PC-9 (cell line): ENCODE data around the gene LRRC4C. TPM values are rescaled to one million over a fixed set of nuclear protein-coding genes. Genes with fewer than 3 reads are reported as not detected.

Source experiments
- BruUV-seq: library from RNA; stranded (reverse); fragments of 400-500 nt; replicated peaks from 2 replicates; lab custom pipeline; 2021; lab: Mats Ljungman, UMichigan
- CTCF ChIA-PET: fragments of 300-600 bp; sonication (Branson Sonifier 250); formaldehyde crosslinking; loops from one replicate; lab custom pipeline; 2022; ENCODE audit warnings: antibody characterized with exemption; lab: Charles Lee
- POLR2A ChIA-PET: fragments of 300-600 bp; sonication (Branson Sonifier 250); formaldehyde crosslinking; loops from one replicate; lab custom pipeline; 2022; ENCODE audit warnings: antibody characterized with exemption; ENCODE audit not compliant: unreplicated experiment; lab: Charles Lee
- DNase-seq, 2 experiments: peaks; one replicate each; pipeline versions ENCODE4 v3.0.0 to v3.0.0-alpha.2; 2015 to 2022; ENCODE audit warnings: mixed read lengths in 1 of 2
- H2AFZ ChIP-seq: fragments of 200-600 bp; sonication (generic); 2 replicates; pipeline ENCODE4 v1.8.1; 2017; ENCODE audit warnings: antibody characterized with exemption
- H3F3A ChIP-seq: fragments of 200-600 bp; sonication (generic); 2 replicates; pipeline ENCODE4 v1.8.1; 2017; ENCODE audit warnings: antibody characterized with exemption, mild to moderate bottlenecking, low read depth; ENCODE audit not compliant: insufficient read depth
- H3K27ac ChIP-seq: fragments of 200-600 bp; sonication (generic); 2 replicates; pipeline ENCODE4 v1.6.1; 2016; ENCODE audit warnings: mixed run types
- H3K27me3 ChIP-seq: fragments of 200-600 bp; sonication (generic); 2 replicates; pipeline ENCODE4 v1.6.1; 2016; ENCODE audit warnings: low read depth, mixed run types; ENCODE audit not compliant: insufficient read depth
- H3K36me3 ChIP-seq: fragments of 200-600 bp; sonication (generic); 2 replicates; pipeline ENCODE4 v1.6.1; 2016; ENCODE audit warnings: low read depth, mixed run types
- H3K4me1 ChIP-seq: fragments of 200-600 bp; sonication (generic); replicated peaks from 2 replicates; pipeline ENCODE4 v1.6.1; 2016; ENCODE audit warnings: mixed run types; ENCODE audit not compliant: insufficient read depth
- H3K4me2 ChIP-seq: fragments of 200-600 bp; sonication (generic); 2 replicates; pipeline ENCODE4 v1.6.1; 2017; ENCODE audit warnings: mixed run types
- H3K4me3 ChIP-seq: fragments of 200-600 bp; sonication (generic); 2 replicates; pipeline ENCODE4 v1.6.1; 2016; ENCODE audit warnings: mixed run types
- H3K79me2 ChIP-seq: fragments of 200-600 bp; sonication (generic); 2 replicates; pipeline ENCODE4 v1.6.1; 2017; ENCODE audit warnings: low read depth, mixed run types
- H3K9me2 ChIP-seq: fragments of 200-600 bp; sonication (generic); 2 replicates; pipeline ENCODE4 v1.8.1; 2017; ENCODE audit warnings: mild to moderate bottlenecking; ENCODE audit not compliant: insufficient read depth
- H3K9me3 ChIP-seq: fragments of 200-600 bp; sonication (generic); 2 replicates; pipeline ENCODE4 v1.8.1; 2016; ENCODE audit warnings: low read depth; ENCODE audit not compliant: insufficient read depth
- H4K20me1 ChIP-seq: fragments of 200-600 bp; sonication (generic); 2 replicates; pipeline ENCODE4 v1.8.1; 2017; ENCODE audit not compliant: insufficient read depth
- EZH2 ChIP-seq: fragments of 200-600 bp; sonication (generic); IDR thresholded peaks from 2 replicates; pipeline ENCODE4 v1.8.0; 2017; ENCODE audit warnings: antibody characterized with exemption, low read depth
- intact Hi-C: fragments of 100-400 bp; cut with micrococcal nuclease; formaldehyde crosslinking; loops from one replicate; pipeline ENCODE4 v1.10.0; 2022; ENCODE audit not compliant: unreplicated experiment
- total RNA-seq: library from RNA; stranded (reverse); gene quantifications from 2 replicates; pipeline ENCODE4 v1.2.3, GENCODE V29; 2021
- TF ChIP-seq, protein P1 (sequence below): fragments of 200-600 bp; sonication (generic); conservative IDR thresholded peaks from 2 replicates; pipeline ENCODE4 v1.6.1; 2017; ENCODE audit warnings: mixed run types, antibody characterized with exemption, mild to moderate bottlenecking, moderate library complexity

LRRC4C gene
- total RNA-seq, 1 experiment from 2014 or later: not detected

DNA sequence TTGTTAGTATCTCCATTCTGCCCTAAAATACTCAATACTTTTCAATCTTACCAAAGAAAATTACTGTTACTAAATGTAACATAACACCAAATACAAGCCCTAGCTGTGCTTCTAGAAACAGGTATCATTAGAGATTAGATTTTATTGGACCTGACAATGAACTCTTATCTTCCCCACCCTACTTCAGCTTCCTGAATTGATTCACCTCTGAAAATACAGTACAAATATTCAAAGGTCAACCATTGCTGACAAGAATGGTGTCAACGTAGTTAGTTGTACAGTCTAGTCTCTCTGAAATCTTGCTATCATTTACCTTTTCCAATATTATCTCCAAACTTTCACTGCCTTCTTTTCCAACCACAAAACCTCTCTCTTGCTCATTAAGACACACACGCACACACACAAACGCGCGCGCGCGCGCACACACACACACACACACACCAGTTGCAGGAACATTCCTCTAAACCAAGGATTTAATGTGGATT is 22.4 kb downstream of the LRRC4C start:
- intact Hi-C loops: no loop called here
- ChIA-PET CTCF (no interaction called here), POLR2A (no interaction called here)
- Histone ChIP-seq H3K27ac (no peak overlapping the region), H3F3A (no peaks in the 10 kb centered on the region), H3K79me2 (no peaks in the 10 kb centered on the region), H3K9me2 (0 out of 2 replicates have a peak, but pooled peaks cover 4% of the 10 kb centered on the region), H2AFZ (no peak overlapping the region), H3K27me3 (no peaks in the 10 kb centered on the region), H3K4me3 (no peak overlapping the region), H4K20me1 (no peaks in the 10 kb centered on the region), H3K9me3 (no peaks in the 10 kb centered on the region), H3K36me3 (no peaks in the 10 kb centered on the region), H3K4me2 (no peak overlapping the region), H3K4me1 (no peaks in the 10 kb centered on the region)
- no peak for TF ChIP-seq EZH2
- TF ChIP-seq, protein P1, sequence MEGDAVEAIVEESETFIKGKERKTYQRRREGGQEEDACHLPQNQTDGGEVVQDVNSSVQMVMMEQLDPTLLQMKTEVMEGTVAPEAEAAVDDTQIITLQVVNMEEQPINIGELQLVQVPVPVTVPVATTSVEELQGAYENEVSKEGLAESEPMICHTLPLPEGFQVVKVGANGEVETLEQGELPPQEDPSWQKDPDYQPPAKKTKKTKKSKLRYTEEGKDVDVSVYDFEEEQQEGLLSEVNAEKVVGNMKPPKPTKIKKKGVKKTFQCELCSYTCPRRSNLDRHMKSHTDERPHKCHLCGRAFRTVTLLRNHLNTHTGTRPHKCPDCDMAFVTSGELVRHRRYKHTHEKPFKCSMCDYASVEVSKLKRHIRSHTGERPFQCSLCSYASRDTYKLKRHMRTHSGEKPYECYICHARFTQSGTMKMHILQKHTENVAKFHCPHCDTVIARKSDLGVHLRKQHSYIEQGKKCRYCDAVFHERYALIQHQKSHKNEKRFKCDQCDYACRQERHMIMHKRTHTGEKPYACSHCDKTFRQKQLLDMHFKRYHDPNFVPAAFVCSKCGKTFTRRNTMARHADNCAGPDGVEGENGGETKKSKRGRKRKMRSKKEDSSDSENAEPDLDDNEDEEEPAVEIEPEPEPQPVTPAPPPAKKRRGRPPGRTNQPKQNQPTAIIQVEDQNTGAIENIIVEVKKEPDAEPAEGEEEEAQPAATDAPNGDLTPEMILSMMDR: no peak
- no TSS peak for BruUV-seq
- no peak for DNase-seq

DNA sequence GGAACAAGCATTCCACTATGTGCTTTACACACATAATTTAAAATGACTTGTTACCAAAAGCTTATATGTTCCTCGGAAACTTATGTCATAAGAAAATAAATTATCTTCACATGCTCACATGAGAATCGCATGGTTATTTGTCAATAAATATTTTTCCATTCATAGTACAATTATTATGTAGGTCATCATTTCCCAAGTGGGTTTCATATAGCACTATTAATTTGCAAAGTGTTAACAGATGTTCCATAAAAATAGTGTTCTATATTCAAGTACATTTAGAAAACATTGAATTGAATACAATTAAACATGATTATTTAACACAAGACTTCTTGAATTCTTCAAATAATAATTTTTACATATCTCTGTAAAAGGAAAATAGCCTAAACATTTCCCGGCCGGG is 23.9 kb downstream of the LRRC4C start:
- no peak overlapping the region for H3K4me3 ChIP-seq
- H3K79me2 ChIP-seq: no peaks in the 10 kb centered on the region
- H3K27ac ChIP-seq: no peak overlapping the region
- no peak for DNase-seq
- no peak overlapping the region for H3K4me2 ChIP-seq
- no peaks in the 10 kb centered on the region for H3K27me3 ChIP-seq
- H3K9me2 ChIP-seq: 0 out of 2 replicates have a peak, but pooled peaks cover 4% of the 10 kb centered on the region
- intact Hi-C loops: no loop called here
- H2AFZ ChIP-seq: no peak overlapping the region
- no peaks in the 10 kb centered on the region for H3K9me3 ChIP-seq
- BruUV-seq: no TSS peak
- POLR2A ChIA-PET: no interaction called here
- no peaks in the 10 kb centered on the region for H3K4me1 ChIP-seq
- TF ChIP-seq, protein P1: no peak
- TF ChIP-seq EZH2: no peak
- no peaks in the 10 kb centered on the region for H4K20me1 ChIP-seq
- H3K36me3 ChIP-seq: no peaks in the 10 kb centered on the region
- no peaks in the 10 kb centered on the region for H3F3A ChIP-seq
- CTCF ChIA-PET: no interaction called here

DNA sequence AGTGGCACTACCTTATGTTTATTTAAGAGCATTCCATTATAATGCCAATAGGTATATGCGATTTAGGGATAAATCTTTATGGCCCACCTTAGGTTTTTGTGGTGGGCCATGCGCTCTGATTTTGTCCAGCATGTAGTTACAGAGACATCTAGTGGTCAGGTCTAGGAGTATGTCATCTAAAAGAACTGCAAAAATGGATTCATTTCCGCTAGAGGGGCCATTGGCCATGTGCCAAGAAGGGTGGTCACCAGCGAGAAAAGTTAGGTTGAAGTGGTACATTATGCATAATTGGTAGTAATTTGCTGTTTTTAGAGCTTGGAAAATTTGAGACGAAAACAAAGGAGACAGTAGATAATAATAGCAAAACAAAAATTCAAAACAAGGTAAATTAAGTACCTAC is 27.7 kb downstream of the LRRC4C start:
- CTCF ChIA-PET: no interaction called here

More for the DNA sequence above, 27.7 kb downstream of the LRRC4C start:
- no TSS peak for BruUV-seq
- Histone ChIP-seq H3K4me1 (no peaks in the 10 kb centered on the region), H3K27me3 (no peaks in the 10 kb centered on the region), H3K4me2 (no peak overlapping the region), H2AFZ (no peak overlapping the region), H3F3A (no peaks in the 10 kb centered on the region), H3K79me2 (no peaks in the 10 kb centered on the region), H3K4me3 (no peak overlapping the region), H3K36me3 (no peaks in the 10 kb centered on the region), H3K9me2 (no peaks in the 10 kb centered on the region), H3K27ac (no peak overlapping the region), H4K20me1 (no peaks in the 10 kb centered on the region), H3K9me3 (no peaks in the 10 kb centered on the region)
- intact Hi-C loops: no loop called here
- DNase-seq: no peak
- no peak for TF ChIP-seq EZH2
- TF ChIP-seq, protein P1: peak; percentile 42; the same call in 1 of the 2 replicates
- POLR2A ChIA-PET: no interaction called here
